SH-SY5Y (cell line): ENCODE data around the gene DPF1.

Experiments
- GATA2 ChIP-seq: IDR thresholded peaks from 2 replicates; pipeline ENCODE4 v1.6.1; 2011; ENCODE audit warnings: mild to moderate bottlenecking, low read depth, low read length
- GATA3 ChIP-seq: IDR thresholded peaks from 2 replicates; pipeline ENCODE4 v1.6.1; 2011; ENCODE audit warnings: low read depth, mild to moderate bottlenecking, low read length, moderate library complexity

- TF ChIP-seq GATA2, result no peak
- no peak for TF ChIP-seq GATA3
Observed at GRCh38 chr19:38190061-38190460, 34.0 kb downstream of the DPF1 start.
